PC-9 (cell line): Measurements from ENCODE around the gene GBP4. TPM values are rescaled to one million over a fixed set of nuclear protein-coding genes. Genes with fewer than 3 reads are reported as not detected.

Experiments
- BruUV-seq: library from RNA; stranded (reverse); fragments of 400-500 nt; replicated peaks from 2 replicates; lab custom pipeline; 2021; lab: Mats Ljungman, UMichigan
- CTCF ChIA-PET: fragments of 300-600 bp; sonication (Branson Sonifier 250); formaldehyde crosslinking; loops from one replicate; lab custom pipeline; 2022; ENCODE audit warnings: antibody characterized with exemption; lab: Charles Lee
- POLR2A ChIA-PET: fragments of 300-600 bp; sonication (Branson Sonifier 250); formaldehyde crosslinking; loops from one replicate; lab custom pipeline; 2022; ENCODE audit warnings: antibody characterized with exemption; ENCODE audit not compliant: unreplicated experiment; lab: Charles Lee
- DNase-seq, 2 experiments: peaks; one replicate each; pipeline versions ENCODE4 v3.0.0 to v3.0.0-alpha.2; 2015 to 2022; ENCODE audit warnings: mixed read lengths in 1 of 2
- H2AFZ ChIP-seq: fragments of 200-600 bp; sonication (generic); 2 replicates; pipeline ENCODE4 v1.8.1; 2017; ENCODE audit warnings: antibody characterized with exemption
- H3F3A ChIP-seq: fragments of 200-600 bp; sonication (generic); 2 replicates; pipeline ENCODE4 v1.8.1; 2017; ENCODE audit warnings: antibody characterized with exemption, mild to moderate bottlenecking, low read depth; ENCODE audit not compliant: insufficient read depth
- H3K27ac ChIP-seq: fragments of 200-600 bp; sonication (generic); 2 replicates; pipeline ENCODE4 v1.6.1; 2016; ENCODE audit warnings: mixed run types
- H3K27me3 ChIP-seq: fragments of 200-600 bp; sonication (generic); 2 replicates; pipeline ENCODE4 v1.6.1; 2016; ENCODE audit warnings: low read depth, mixed run types; ENCODE audit not compliant: insufficient read depth
- H3K36me3 ChIP-seq: fragments of 200-600 bp; sonication (generic); 2 replicates; pipeline ENCODE4 v1.6.1; 2016; ENCODE audit warnings: low read depth, mixed run types
- H3K4me1 ChIP-seq: fragments of 200-600 bp; sonication (generic); replicated peaks from 2 replicates; pipeline ENCODE4 v1.6.1; 2016; ENCODE audit warnings: mixed run types; ENCODE audit not compliant: insufficient read depth
- H3K4me2 ChIP-seq: fragments of 200-600 bp; sonication (generic); 2 replicates; pipeline ENCODE4 v1.6.1; 2017; ENCODE audit warnings: mixed run types
- H3K4me3 ChIP-seq: fragments of 200-600 bp; sonication (generic); 2 replicates; pipeline ENCODE4 v1.6.1; 2016; ENCODE audit warnings: mixed run types
- H3K79me2 ChIP-seq: fragments of 200-600 bp; sonication (generic); 2 replicates; pipeline ENCODE4 v1.6.1; 2017; ENCODE audit warnings: low read depth, mixed run types
- H3K9me2 ChIP-seq: fragments of 200-600 bp; sonication (generic); 2 replicates; pipeline ENCODE4 v1.8.1; 2017; ENCODE audit warnings: mild to moderate bottlenecking; ENCODE audit not compliant: insufficient read depth
- H3K9me3 ChIP-seq: fragments of 200-600 bp; sonication (generic); 2 replicates; pipeline ENCODE4 v1.8.1; 2016; ENCODE audit warnings: low read depth; ENCODE audit not compliant: insufficient read depth
- H4K20me1 ChIP-seq: fragments of 200-600 bp; sonication (generic); 2 replicates; pipeline ENCODE4 v1.8.1; 2017; ENCODE audit not compliant: insufficient read depth
- CTCF ChIP-seq: fragments of 200-600 bp; sonication (generic); conservative IDR thresholded peaks from 2 replicates; pipeline ENCODE4 v1.6.1; 2017; ENCODE audit warnings: mixed run types, antibody characterized with exemption, mild to moderate bottlenecking, moderate library complexity
- EZH2 ChIP-seq: fragments of 200-600 bp; sonication (generic); IDR thresholded peaks from 2 replicates; pipeline ENCODE4 v1.8.0; 2017; ENCODE audit warnings: antibody characterized with exemption, low read depth
- intact Hi-C: fragments of 100-400 bp; cut with micrococcal nuclease; formaldehyde crosslinking; loops from one replicate; pipeline ENCODE4 v1.10.0; 2022; ENCODE audit not compliant: unreplicated experiment
- total RNA-seq: library from RNA; stranded (reverse); gene quantifications from 2 replicates; pipeline ENCODE4 v1.2.3, GENCODE V29; 2021

Gene GBP4
- total RNA-seq, 1 experiment from 2014 or later, result 0.83 TPM

DNA sequence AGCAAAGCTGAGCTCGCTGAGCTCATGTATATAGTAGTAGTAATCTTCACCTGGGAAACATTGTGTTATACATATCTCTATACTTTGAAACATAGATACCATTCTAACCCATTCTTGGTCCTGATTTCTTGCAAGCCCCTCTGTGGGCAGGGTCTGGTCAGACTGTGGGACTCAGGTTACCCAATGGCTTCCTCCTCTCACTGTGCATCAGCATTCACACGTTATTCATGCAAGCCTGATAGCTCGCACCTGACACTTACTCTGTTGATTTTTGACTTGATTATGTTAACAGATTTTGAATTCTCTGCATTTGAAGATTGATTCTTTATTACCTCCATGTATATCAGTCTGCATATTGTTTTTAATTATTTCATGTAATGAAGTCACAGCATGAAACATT, 24.3 kb downstream of the GBP4 start:
- no TSS peak for BruUV-seq
- H2AFZ ChIP-seq, result no peak overlapping the region
- POLR2A ChIA-PET, result no interaction called here
- CTCF ChIA-PET, result no interaction called here
- no peaks in the 10 kb centered on the region for H3K79me2 ChIP-seq
- no peak overlapping the region for H3K4me2 ChIP-seq
- no peak overlapping the region for H3K27ac ChIP-seq
- no peaks in the 10 kb centered on the region for H3K4me1 ChIP-seq
- peaks cover 6% of the 10 kb centered on the region; the same call in 1 of the 2 replicates for H3K9me2 ChIP-seq
- no peak overlapping the region for H3K4me3 ChIP-seq
- TF ChIP-seq CTCF (no peak), EZH2 (no peak)
- H3K27me3 ChIP-seq, result no peaks in the 10 kb centered on the region
- H3F3A ChIP-seq, result no peaks in the 10 kb centered on the region
- no peaks in the 10 kb centered on the region for H3K36me3 ChIP-seq
- intact Hi-C loops, result no loop called here
- no peaks in the 10 kb centered on the region for H4K20me1 ChIP-seq
- no peak for DNase-seq
- no peaks in the 10 kb centered on the region for H3K9me3 ChIP-seq

- BruUV-seq, result no TSS peak
- Histone ChIP-seq H3K4me2 (no peak overlapping the region), H2AFZ (no peak overlapping the region), H3K4me3 (no peak overlapping the region), H3K36me3 (no peaks in the 10 kb centered on the region), H3K27ac (no peak overlapping the region), H3K4me1 (no peaks in the 10 kb centered on the region), H3K27me3 (no peaks in the 10 kb centered on the region), H3F3A (no peaks in the 10 kb centered on the region), H4K20me1 (no peaks in the 10 kb centered on the region), H3K79me2 (no peaks in the 10 kb centered on the region), H3K9me2 (0 out of 2 replicates have a peak, but pooled peaks cover 6% of the 10 kb centered on the region), H3K9me3 (no peaks in the 10 kb centered on the region)
- DNase-seq, result no peak
- ChIA-PET POLR2A (no interaction called here), CTCF (no interaction called here)
- intact Hi-C loops, result no loop called here
- TF ChIP-seq EZH2, result no peak
- no peak for TF ChIP-seq CTCF
Measured at GRCh38 chr1:89172468-89173143, 26.1 kb downstream of the GBP4 start.

DNA sequence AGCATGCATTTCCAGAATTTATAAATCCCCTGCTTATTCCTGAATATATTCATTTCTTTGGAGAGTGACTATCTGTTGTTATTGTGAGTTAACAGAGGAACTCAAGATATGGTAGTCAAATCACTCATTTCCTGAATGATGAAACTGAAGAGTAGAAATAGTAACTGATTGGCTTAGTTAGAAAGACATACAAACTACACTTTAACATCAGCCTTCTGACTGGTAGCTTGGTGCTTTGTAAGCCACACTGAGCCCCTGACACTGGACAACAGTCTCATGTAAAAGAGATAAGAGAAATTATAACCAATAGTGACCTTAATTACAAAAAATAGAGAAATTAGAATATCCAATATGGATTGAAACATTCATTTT, 27.7 kb downstream of the GBP4 start:
- Histone ChIP-seq H3K36me3 (no peaks in the 10 kb centered on the region), H3K79me2 (no peaks in the 10 kb centered on the region), H3K4me1 (no peaks in the 10 kb centered on the region), H3K27ac (no peak overlapping the region), H3K9me2 (0 out of 2 replicates have a peak, but pooled peaks cover 6% of the 10 kb centered on the region), H3K27me3 (no peaks in the 10 kb centered on the region), H3K9me3 (no peaks in the 10 kb centered on the region), H3K4me3 (no peak overlapping the region), H3F3A (no peaks in the 10 kb centered on the region), H2AFZ (no peak overlapping the region), H4K20me1 (no peaks in the 10 kb centered on the region), H3K4me2 (no peak overlapping the region)
- no peak for TF ChIP-seq CTCF
- TF ChIP-seq EZH2, result no peak
- ChIA-PET CTCF (no interaction called here), POLR2A (no interaction called here)
- BruUV-seq, result no TSS peak
- intact Hi-C loops, result no loop called here
- no peak for DNase-seq
